ENCODE results near the gene HRNR.

The HRNR gene

GRCh38 chr1:152228831-152229230, 4.8 kb upstream of the HRNR start:
- no peak overlapping the region for H3K4me3 ChIP-seq (ENCODE audit: low read depth in 1 of 2, low read length in 2 of 2)
- H3K9me3 ChIP-seq (ENCODE audit: insufficient read depth, low read length, severe bottlenecking) = no peaks in the 10 kb centered on the region
- no peak overlapping the region for H2AFZ ChIP-seq (ENCODE audit: low read depth, low read length)
- no peaks in the 10 kb centered on the region for H3K27me3 ChIP-seq (ENCODE audit: insufficient read depth, low read length, poor library complexity)
- no peak overlapping the region for H3K9ac ChIP-seq (ENCODE audit: low read depth, low read length)
- ATAC-seq (ENCODE audit: insufficient read depth, low read depth) (no peak), DNase-seq (no peak)
- no peaks in the 10 kb centered on the region for H3K79me2 ChIP-seq (ENCODE audit: insufficient read depth, low read length)
- no peaks in the 10 kb centered on the region for H3K4me1 ChIP-seq (ENCODE audit: insufficient read depth, low read length)
- no peaks in the 10 kb centered on the region for H3K36me3 ChIP-seq (ENCODE audit: insufficient read depth, low read length)
- TF ChIP-seq CTCF (IDR thresholded peaks at IDR 0.05; ENCODE audit: borderline replicate concordance, extremely low read depth, low read length, poor library complexity, severe bottlenecking) (no peak), EZH2 (IDR thresholded peaks at IDR 0.05; ENCODE audit: borderline replicate concordance, low read depth, low read length, severe bottlenecking) (no peak)
- no peaks in the 10 kb centered on the region for H4K20me1 ChIP-seq (ENCODE audit: insufficient read depth, low read length)
- no peak overlapping the region for H3K27ac ChIP-seq (ENCODE audit: low read length)
- no peak overlapping the region for H3K4me2 ChIP-seq (ENCODE audit: insufficient read depth, low read length)

- no peak overlapping the region for H3K4me2 ChIP-seq (ENCODE audit: insufficient read depth, low read length)
- no peak overlapping the region for H3K9ac ChIP-seq (ENCODE audit: low read depth, low read length)
- no peak for ATAC-seq (ENCODE audit: insufficient read depth, low read depth)
- H3K4me1 ChIP-seq (ENCODE audit: insufficient read depth, low read length) = no peaks in the 10 kb centered on the region
- no peak overlapping the region for H3K4me3 ChIP-seq (ENCODE audit: low read depth in 1 of 2, low read length in 2 of 2)
- H3K9me3 ChIP-seq (ENCODE audit: insufficient read depth, low read length, severe bottlenecking) = no peaks in the 10 kb centered on the region
- TF ChIP-seq EZH2 (IDR thresholded peaks at IDR 0.05; ENCODE audit: borderline replicate concordance, low read depth, low read length, severe bottlenecking) (no peak), CTCF (IDR thresholded peaks at IDR 0.05; ENCODE audit: borderline replicate concordance, extremely low read depth, low read length, poor library complexity, severe bottlenecking) (peak; percentile 25)
- H4K20me1 ChIP-seq (ENCODE audit: insufficient read depth, low read length) = no peaks in the 10 kb centered on the region
- no peaks in the 10 kb centered on the region for H3K79me2 ChIP-seq (ENCODE audit: insufficient read depth, low read length)
- H3K36me3 ChIP-seq (ENCODE audit: insufficient read depth, low read length) = no peaks in the 10 kb centered on the region
- no peak for DNase-seq
- H3K27ac ChIP-seq (ENCODE audit: low read length) = no peak overlapping the region
- no peak overlapping the region for H2AFZ ChIP-seq (ENCODE audit: low read depth, low read length)
- H3K27me3 ChIP-seq (ENCODE audit: insufficient read depth, low read length, poor library complexity) = no peaks in the 10 kb centered on the region
These were observed 3.4 kb upstream of the HRNR start for GRCh38 chr1:152227310-152227928.

GRCh38 chr1:152225678-152226077, 1.7 kb upstream of the HRNR start:
- Histone ChIP-seq H3K79me2 (ENCODE audit: insufficient read depth, low read length) (no peaks in the 10 kb centered on the region), H2AFZ (ENCODE audit: low read depth, low read length) (no peak overlapping the region), H3K9ac (ENCODE audit: low read depth, low read length) (no peak overlapping the region), H4K20me1 (ENCODE audit: insufficient read depth, low read length) (no peaks in the 10 kb centered on the region), H3K9me3 (ENCODE audit: insufficient read depth, low read length, severe bottlenecking) (no peaks in the 10 kb centered on the region), H3K4me3 (ENCODE audit: low read depth in 1 of 2, low read length in 2 of 2) (no peak overlapping the region), H3K36me3 (ENCODE audit: insufficient read depth, low read length) (no peaks in the 10 kb centered on the region), H3K27ac (ENCODE audit: low read length) (no peak overlapping the region), H3K4me1 (ENCODE audit: insufficient read depth, low read length) (no peaks in the 10 kb centered on the region), H3K4me2 (ENCODE audit: insufficient read depth, low read length) (no peak overlapping the region), H3K27me3 (ENCODE audit: insufficient read depth, low read length, poor library complexity) (peaks cover 3% of the 10 kb centered on the region)
- TF ChIP-seq EZH2 (IDR thresholded peaks at IDR 0.05; ENCODE audit: borderline replicate concordance, low read depth, low read length, severe bottlenecking) = no peak
- TF ChIP-seq CTCF (IDR thresholded peaks at IDR 0.05; ENCODE audit: borderline replicate concordance, extremely low read depth, low read length, poor library complexity, severe bottlenecking) = no peak
- DNase-seq (no peak), ATAC-seq (ENCODE audit: insufficient read depth, low read depth) (no peak)
